Measurements from ENCODE around the gene SLC37A4.
"Not testable (repeated sequence)": the region's sequence is repeated elsewhere in the genome, so short reads cannot be mapped to it uniquely, and the experiment has no call there.

Gene SLC37A4

DNA sequence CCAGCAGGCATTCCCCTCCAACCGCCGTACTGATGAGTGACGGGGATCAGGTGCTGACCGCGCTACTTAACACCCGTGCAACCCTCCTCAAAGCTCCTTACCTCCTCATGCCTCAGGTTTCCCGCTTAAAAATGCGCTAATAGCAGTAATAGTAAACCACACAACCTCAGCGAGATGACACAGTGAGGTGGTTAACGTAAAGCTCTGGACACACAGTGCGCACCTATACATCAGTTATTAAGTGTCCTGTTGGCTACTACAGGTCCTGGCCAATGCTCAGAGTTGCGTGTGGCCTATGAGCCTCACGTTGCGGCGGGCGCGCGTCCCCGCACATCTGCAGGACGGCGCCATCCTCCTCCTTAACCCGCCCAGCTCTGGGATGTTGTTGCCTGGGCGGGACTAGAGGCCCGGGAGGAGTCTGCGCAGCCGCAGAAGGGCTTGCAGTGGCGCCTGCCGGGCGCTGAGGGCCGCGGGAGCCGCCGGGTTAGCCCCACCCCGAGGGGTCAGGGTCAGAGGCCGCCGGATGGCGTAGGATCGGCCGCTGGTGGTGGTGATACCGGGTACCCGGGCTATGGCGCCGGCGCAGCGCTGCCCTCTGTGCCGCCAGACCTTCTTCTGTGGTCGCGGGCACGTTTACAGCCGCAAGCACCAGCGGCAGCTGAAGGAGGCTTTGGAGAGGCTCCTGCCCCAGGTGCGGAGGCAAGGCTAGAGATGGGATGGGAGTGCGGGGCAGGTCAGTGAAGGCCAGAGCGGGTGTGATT, 32.9 kb downstream of the SLC37A4 start, which contains the start of gene CENATAC:
Gene CENATAC, plus strand, starts transcription at position 512 of the 761 bp plus-strand sequence. Its CDS starts 60 bp downstream, at position 572.
- no peak within 1 kb of the TSS for H3K23ac ChIP-seq (ENCODE audit: low read depth, low read length, poor library complexity)
- no CpG with 5 or more reads among the region's 54 CpGs for WGBS, 2 donors (ENCODE audit: extremely low coverage in 2 of 2, insufficient read length in 2 of 2, insufficient replicate concordance in 1 of 2)
- H4K91ac ChIP-seq (ENCODE audit: low read depth, low read length, poor library complexity), result peak within 1 kb of the TSS; percentile 74
- no peaks in the 10 kb centered on the region for H3K27me3 ChIP-seq (ENCODE audit: control insufficient read depth in 3 of 3, insufficient read depth in 3 of 3, low read depth in 1 of 3, low read length in 3 of 3)
- H2BK12ac ChIP-seq (ENCODE audit: low read length), result no peak within 1 kb of the TSS
- H3K4me1 ChIP-seq (ENCODE audit: control insufficient read depth in 2 of 2, insufficient read depth in 1 of 2, low read depth in 1 of 2, low read length in 2 of 2), result peaks cover 10 to 11% of the 10 kb centered on the region in 2 donors
- peak; percentile 94 for DNase-seq (ENCODE audit: low spot score)
- H3K4ac ChIP-seq (ENCODE audit: low read length), result peak within 1 kb of the TSS; percentile 93
- H2BK120ac ChIP-seq (ENCODE audit: low read depth, low read length), result peak within 1 kb of the TSS; percentile 88
- peaks cover 4% of the 10 kb centered on the region for H3K79me1 ChIP-seq (ENCODE audit: low read depth, low read length)
- H3K27ac ChIP-seq (replicated peaks; ENCODE audit: low read length), result peak within 1 kb of the TSS; percentile 61
- peak within 1 kb of the TSS; percentile 82 to 99 for H3K4me3 ChIP-seq (ENCODE audit: low read length in 2 of 2)
- H2BK5ac ChIP-seq (ENCODE audit: low read length), result peak within 1 kb of the TSS; percentile 67
- H3K36me3 ChIP-seq (replicated peaks in 1 of 2; ENCODE audit: control insufficient read depth in 2 of 2, insufficient read depth in 2 of 2, low read length in 2 of 2), result peaks cover 5 to 39% of the 10 kb centered on the region in 2 donors
- peak within 1 kb of the TSS; percentile 88 for H3K4me2 ChIP-seq (ENCODE audit: insufficient read depth, low read length, poor library complexity, severe bottlenecking)
- H2AFZ ChIP-seq (ENCODE audit: low read length), result peak within 1 kb of the TSS; percentile 89
- H3K18ac ChIP-seq (ENCODE audit: low read length), result peak within 1 kb of the TSS; percentile 96
- peak within 1 kb of the TSS; percentile 96 for H2AK5ac ChIP-seq (ENCODE audit: low read depth, low read length)
- no peak within 1 kb of the TSS for H4K8ac ChIP-seq (ENCODE audit: low read depth, low read length)
- H2BK15ac ChIP-seq (ENCODE audit: low read length), result peak within 1 kb of the TSS; percentile 60
- H3K9ac ChIP-seq (ENCODE audit: low read depth, low read length, poor library complexity), result peak within 1 kb of the TSS; percentile 99
- peaks cover 2 to 5% of the 10 kb centered on the region in 2 donors for H3K9me3 ChIP-seq (replicated peaks in 1 of 2; ENCODE audit: control insufficient read depth in 2 of 2, insufficient read depth in 1 of 2, low read depth in 1 of 2, low read length in 2 of 2)
- peak within 1 kb of the TSS; percentile 100 for H3K14ac ChIP-seq (ENCODE audit: low read length)

- Histone ChIP-seq H3K14ac (ENCODE audit: low read length) (no peak overlapping the region), H3K9me3 (replicated peaks in 1 of 2; ENCODE audit: control insufficient read depth in 2 of 2, insufficient read depth in 1 of 2, low read depth in 1 of 2, low read length in 2 of 2) (peaks cover 2 to 6% of the 10 kb centered on the region in 2 donors), H3K4ac (ENCODE audit: low read length) (no peak overlapping the region), H3K79me1 (ENCODE audit: low read depth, low read length) (peaks cover 4% of the 10 kb centered on the region), H3K4me3 (ENCODE audit: low read length in 2 of 2) (peak overlapping the region; percentile 78 to 82), H3K4me1 (ENCODE audit: control insufficient read depth in 2 of 2, insufficient read depth in 1 of 2, low read depth in 1 of 2, low read length in 2 of 2) (peaks cover 10 to 11% of the 10 kb centered on the region in 2 donors), H3K18ac (ENCODE audit: low read length) (peak overlapping the region; percentile 69), H3K27ac (replicated peaks; ENCODE audit: low read length) (no peak overlapping the region), H3K4me2 (ENCODE audit: insufficient read depth, low read length, poor library complexity, severe bottlenecking) (peak overlapping the region; percentile 87), H2AK5ac (ENCODE audit: low read depth, low read length) (no peak overlapping the region), H2BK15ac (ENCODE audit: low read length) (no peak overlapping the region), H2BK120ac (ENCODE audit: low read depth, low read length) (no peak overlapping the region), H2BK5ac (ENCODE audit: low read length) (no peak overlapping the region), H4K8ac (ENCODE audit: low read depth, low read length) (no peak overlapping the region), H2AFZ (ENCODE audit: low read length) (peak overlapping the region; percentile 89), H3K23ac (ENCODE audit: low read depth, low read length, poor library complexity) (no peak overlapping the region), H3K9ac (ENCODE audit: low read depth, low read length, poor library complexity) (peak overlapping the region; percentile 79), H3K27me3 (ENCODE audit: control insufficient read depth in 3 of 3, insufficient read depth in 3 of 3, low read depth in 1 of 3, low read length in 3 of 3) (no peaks in the 10 kb centered on the region), H4K91ac (ENCODE audit: low read depth, low read length, poor library complexity) (no peak overlapping the region), H2BK12ac (ENCODE audit: low read length) (no peak overlapping the region), H3K36me3 (replicated peaks in 1 of 2; ENCODE audit: control insufficient read depth in 2 of 2, insufficient read depth in 2 of 2, low read length in 2 of 2) (peaks cover 5 to 31% of the 10 kb centered on the region in 2 donors)
- WGBS, 2 donors (ENCODE audit: extremely low coverage in 2 of 2, insufficient read length in 2 of 2, insufficient replicate concordance in 1 of 2), result no CpG with 5 or more reads among the region's 22 CpGs
- no peak for DNase-seq (ENCODE audit: low spot score)
Measured at GRCh38 chr11:118996926-118997626, 33.6 kb downstream of the SLC37A4 start.

- H3K4me1 ChIP-seq (ENCODE audit: control insufficient read depth in 2 of 2, insufficient read depth in 1 of 2, low read depth in 1 of 2, low read length in 2 of 2); H2AFZ ChIP-seq (ENCODE audit: low read length); H3K9me3 ChIP-seq (replicated peaks in 1 of 2; ENCODE audit: control insufficient read depth in 2 of 2, insufficient read depth in 1 of 2, low read depth in 1 of 2, low read length in 2 of 2); H2BK120ac ChIP-seq (ENCODE audit: low read depth, low read length); H3K9ac ChIP-seq (ENCODE audit: low read depth, low read length, poor library complexity); H3K27me3 ChIP-seq (ENCODE audit: control insufficient read depth in 3 of 3, insufficient read depth in 3 of 3, low read depth in 1 of 3, low read length in 3 of 3); H3K23ac ChIP-seq (ENCODE audit: low read depth, low read length, poor library complexity); H3K4me2 ChIP-seq (ENCODE audit: insufficient read depth, low read length, poor library complexity, severe bottlenecking); H3K27ac ChIP-seq (replicated peaks; ENCODE audit: low read length); H2BK15ac ChIP-seq (ENCODE audit: low read length); H2BK5ac ChIP-seq (ENCODE audit: low read length); H2BK12ac ChIP-seq (ENCODE audit: low read length); H3K14ac ChIP-seq (ENCODE audit: low read length); H4K91ac ChIP-seq (ENCODE audit: low read depth, low read length, poor library complexity); H3K36me3 ChIP-seq (replicated peaks in 1 of 2; ENCODE audit: control insufficient read depth in 2 of 2, insufficient read depth in 2 of 2, low read length in 2 of 2); DNase-seq (ENCODE audit: low spot score); H2AK5ac ChIP-seq (ENCODE audit: low read depth, low read length); H3K4ac ChIP-seq (ENCODE audit: low read length); H4K8ac ChIP-seq (ENCODE audit: low read depth, low read length); H3K18ac ChIP-seq (ENCODE audit: low read length); H3K4me3 ChIP-seq (ENCODE audit: low read length in 2 of 2); H3K79me1 ChIP-seq (ENCODE audit: low read depth, low read length): not testable (repeated sequence)
- no CpG with 5 or more reads among the region's 44 CpGs for WGBS, 2 donors (ENCODE audit: extremely low coverage in 2 of 2, insufficient read length in 2 of 2, insufficient replicate concordance in 1 of 2)
Measured at GRCh38 chr11:118991486-118992038, 39.1 kb downstream of the SLC37A4 start.

GRCh38 chr11:118988280-118988679, 42.4 kb downstream of the SLC37A4 start:
- H2BK120ac ChIP-seq (ENCODE audit: low read depth, low read length), result no peak overlapping the region
- H3K9me3 ChIP-seq (replicated peaks in 1 of 2; ENCODE audit: control insufficient read depth in 2 of 2, insufficient read depth in 1 of 2, low read depth in 1 of 2, low read length in 2 of 2), result peaks cover 0 to 2% of the 10 kb centered on the region in 2 donors
- H4K8ac ChIP-seq (ENCODE audit: low read depth, low read length), result no peak overlapping the region
- H3K4me3 ChIP-seq (ENCODE audit: low read length in 2 of 2), result no peak overlapping the region
- no peak overlapping the region for H3K9ac ChIP-seq (ENCODE audit: low read depth, low read length, poor library complexity)
- no peak for DNase-seq (ENCODE audit: low spot score)
- no peak overlapping the region for H3K14ac ChIP-seq (ENCODE audit: low read length)
- no peak overlapping the region for H3K27ac ChIP-seq (replicated peaks; ENCODE audit: low read length)
- no peak overlapping the region for H3K23ac ChIP-seq (ENCODE audit: low read depth, low read length, poor library complexity)
- no peak overlapping the region for H2BK5ac ChIP-seq (ENCODE audit: low read length)
- H3K4me2 ChIP-seq (ENCODE audit: insufficient read depth, low read length, poor library complexity, severe bottlenecking), result no peak overlapping the region
- no peak overlapping the region for H2BK15ac ChIP-seq (ENCODE audit: low read length)
- H2AK5ac ChIP-seq (ENCODE audit: low read depth, low read length), result no peak overlapping the region
- no peaks in the 10 kb centered on the region for H3K79me1 ChIP-seq (ENCODE audit: low read depth, low read length)
- no peak overlapping the region for H3K18ac ChIP-seq (ENCODE audit: low read length)
- H2AFZ ChIP-seq (ENCODE audit: low read length), result no peak overlapping the region
- no peak overlapping the region for H2BK12ac ChIP-seq (ENCODE audit: low read length)
- no peak overlapping the region for H4K91ac ChIP-seq (ENCODE audit: low read depth, low read length, poor library complexity)
- no peaks in the 10 kb centered on the region for H3K27me3 ChIP-seq (ENCODE audit: control insufficient read depth in 3 of 3, insufficient read depth in 3 of 3, low read depth in 1 of 3, low read length in 3 of 3)
- H3K36me3 ChIP-seq (replicated peaks in 1 of 2; ENCODE audit: control insufficient read depth in 2 of 2, insufficient read depth in 2 of 2, low read length in 2 of 2), result no peaks in the 10 kb centered on the region
- no peaks in the 10 kb centered on the region for H3K4me1 ChIP-seq (ENCODE audit: control insufficient read depth in 2 of 2, insufficient read depth in 1 of 2, low read depth in 1 of 2, low read length in 2 of 2)
- no peak overlapping the region for H3K4ac ChIP-seq (ENCODE audit: low read length)
- WGBS, 2 donors (ENCODE audit: extremely low coverage in 2 of 2, insufficient read length in 2 of 2, insufficient replicate concordance in 1 of 2), result no CpG with 5 or more reads among the region's 5 CpGs
